GM23338 (cell line): Measurements from ENCODE around the gene ZFX. TPM values are rescaled to one million over a fixed set of nuclear protein-coding genes. Genes with fewer than 3 reads are reported as not detected.

Experiments
- ATAC-seq: fragments of 200-7000 bp; cut with Tn5 transposase; 3 replicates; pipeline ENCODE4 v1.9.1; 2020
- DNase-seq: peaks from one replicate; pipeline ENCODE4 v3.0.0-alpha.2; 2015; ENCODE audit warnings: low spot score
- H2AFZ ChIP-seq: fragments of 200-600 bp; sonication (generic); 2 replicates; pipeline ENCODE4 v1.8.0; 2016; ENCODE audit warnings: antibody characterized with exemption, mild to moderate bottlenecking, moderate library complexity
- H3F3A ChIP-seq: fragments of 200-600 bp; sonication (generic); replicated peaks from 2 replicates; pipeline ENCODE4 v1.8.0; 2017; ENCODE audit warnings: antibody characterized with exemption, mixed run types, low read depth
- H3K27ac ChIP-seq: fragments of 200-600 bp; sonication (generic); 2 replicates; pipeline ENCODE4 v1.6.1; 2016; ENCODE audit warnings: low read depth
- H3K27me3 ChIP-seq: fragments of 200-600 bp; sonication (generic); 2 replicates; pipeline ENCODE4 v1.8.0; 2016; ENCODE audit warnings: mild to moderate bottlenecking, mixed run types, moderate library complexity; ENCODE audit not compliant: insufficient read depth
- H3K36me3 ChIP-seq: fragments of 200-600 bp; sonication (generic); 2 replicates; pipeline ENCODE4 v1.8.0; 2016; ENCODE audit warnings: mild to moderate bottlenecking; ENCODE audit not compliant: insufficient read depth
- H3K4me1 ChIP-seq: fragments of 200-600 bp; sonication (generic); 2 replicates; pipeline ENCODE4 v1.8.0; 2016; ENCODE audit warnings: mild to moderate bottlenecking, moderate library complexity; ENCODE audit not compliant: insufficient read depth
- H3K4me2 ChIP-seq: fragments of 200-600 bp; sonication (generic); 2 replicates; pipeline ENCODE4 v1.7.1; 2017; ENCODE audit warnings: mixed run types
- H3K4me3 ChIP-seq: fragments of 200-600 bp; sonication (generic); 2 replicates; pipeline ENCODE4 v1.6.1; 2016; ENCODE audit warnings: mixed run types
- H3K79me2 ChIP-seq: fragments of 200-600 bp; sonication (generic); replicated peaks from 2 replicates; pipeline ENCODE4 v1.8.0; 2017; ENCODE audit warnings: mild to moderate bottlenecking; ENCODE audit not compliant: insufficient read depth
- H3K9me2 ChIP-seq: fragments of 200-600 bp; sonication (generic); 2 replicates; pipeline ENCODE4 v1.8.0; 2017; ENCODE audit not compliant: insufficient read depth
- H4K20me1 ChIP-seq: fragments of 200-600 bp; sonication (generic); replicated peaks from 2 replicates; pipeline ENCODE4 v1.8.0; 2017; ENCODE audit warnings: mild to moderate bottlenecking; ENCODE audit not compliant: insufficient read depth
- H3K27ac Mint-ChIP-seq: 2 replicates; pipeline ENCODE4 v1.8.0; 2020; ENCODE audit warnings: inconsistent platforms, mild to moderate bottlenecking, moderate library complexity, mixed read lengths
- H3K27me3 Mint-ChIP-seq: 3 replicates; pipeline ENCODE4 v1.8.0; 2022; ENCODE audit warnings: low read depth, mild to moderate bottlenecking, moderate library complexity, mixed read lengths, inconsistent platforms; ENCODE audit not compliant: insufficient read depth, poor library complexity
- H3K36me3 Mint-ChIP-seq: 3 replicates; pipeline ENCODE4 v1.8.0; 2021; ENCODE audit warnings: low read depth, mild to moderate bottlenecking, inconsistent platforms, moderate library complexity, mixed read lengths
- H3K4me1 Mint-ChIP-seq: 3 replicates; pipeline ENCODE4 v1.8.0; 2020; ENCODE audit warnings: mild to moderate bottlenecking, inconsistent platforms, mixed read lengths
- H3K4me3 Mint-ChIP-seq: 3 replicates; pipeline ENCODE4 v1.8.0; 2021; ENCODE audit warnings: moderate library complexity, mild to moderate bottlenecking, inconsistent platforms, mixed read lengths
- H3K9me3 Mint-ChIP-seq: 3 replicates; pipeline ENCODE4 v1.8.0; 2020; ENCODE audit warnings: moderate library complexity, mild to moderate bottlenecking, inconsistent platforms, mixed read lengths
- CREB1 ChIP-seq: fragments of 250-450 bp; sonication (Bioruptor Pico); IDR thresholded peaks from 2 replicates; pipeline ENCODE4 v1.5.0; 2020; ENCODE audit warnings: low read depth, mild to moderate bottlenecking, moderate library complexity
- EZH2 ChIP-seq: fragments of 200-600 bp; sonication (generic); IDR thresholded peaks from one replicate; pipeline ENCODE4 v1.8.0; 2017; ENCODE audit warnings: antibody characterized with exemption, mild to moderate bottlenecking, low read depth; ENCODE audit not compliant: unreplicated experiment
- EZH2phosphoT487 ChIP-seq: fragments of 200-600 bp; sonication (generic); IDR thresholded peaks from one replicate; pipeline ENCODE4 v1.8.1; 2018; ENCODE audit warnings: antibody characterized with exemption; ENCODE audit not compliant: unreplicated experiment
- JUNB ChIP-seq: IDR thresholded peaks from one replicate; pipeline ENCODE4 v1.6.1; 2016; ENCODE audit warnings: antibody characterized with exemption; ENCODE audit not compliant: unreplicated experiment
- NANOG ChIP-seq: IDR thresholded peaks from 2 replicates; pipeline ENCODE4 v1.6.1; 2016; ENCODE audit warnings: antibody characterized with exemption, borderline replicate concordance
- REST ChIP-seq: IDR thresholded peaks from one replicate; pipeline ENCODE4 v1.6.1; 2018; ENCODE audit warnings: antibody characterized with exemption; ENCODE audit not compliant: unreplicated experiment
- STAT1 ChIP-seq: IDR thresholded peaks from one replicate; pipeline ENCODE4 v1.6.1; 2016; ENCODE audit warnings: antibody characterized with exemption; ENCODE audit not compliant: unreplicated experiment
- ZNF114 ChIP-seq: fragments of 250-450 bp; sonication (Bioruptor Pico); IDR thresholded peaks from 2 replicates; pipeline ENCODE4 v1.5.0; 2020; ENCODE audit warnings: mild to moderate bottlenecking, moderate library complexity
- polyA plus RNA-seq: library from polyadenylated mRNA; unstranded; fragments of >200 nt; fragmentation: Nextera tagmentation; extraction: Ambion mirVana; gene quantifications from 2 replicates; pipeline ENCODE4 v1.2.1, GENCODE V29; 2016
- total RNA-seq: library from RNA; depleted of rRNA; stranded (reverse); fragments of >200 nt; shearing (Covaris generic); gene quantifications from 2 replicates; pipeline ENCODE4 v1.2.3, GENCODE V29; 2014
- TF ChIP-seq, protein P1 (sequence below), 2 experiments: fragments of 200-600 bp in 1 of 2; sonication (generic) in 1 of 2; conservative IDR thresholded peaks; 2 replicates each; pipeline versions ENCODE4 v1.5.1 to v1.6.1; 2016 to 2017; ENCODE audit warnings: antibody characterized with exemption in 2 of 2, low read depth in 2 of 2, mild to moderate bottlenecking in 2 of 2, moderate library complexity in 1 of 2
- TF ChIP-seq, protein P2 (sequence below): IDR thresholded peaks from 2 replicates; pipeline ENCODE4 v1.6.1; 2016; ENCODE audit warnings: antibody characterized with exemption

The ZFX gene
- total and polyA plus RNA-seq, 2 experiments from 2014 or later = 11.0 to 15.4 TPM

GRCh38 chrX:24166078-24166477 lies 16.5 kb downstream of the ZFX start:
- Mint-ChIP-seq H3K36me3 (no peaks in the 10 kb centered on the region; the same call in 2 of the 3 replicates), H3K27ac (no peak overlapping the region), H3K9me3 (no peaks in the 10 kb centered on the region), H3K4me3 (no peak overlapping the region), H3K27me3 (peaks cover under 1% of the 10 kb centered on the region), H3K4me1 (peaks cover 42% of the 10 kb centered on the region)
- H3K4me3 ChIP-seq = no peak overlapping the region
- no peaks in the 10 kb centered on the region for H3K9me2 ChIP-seq
- H3K4me1 ChIP-seq = peaks cover 32% of the 10 kb centered on the region
- no peak for DNase-seq
- H3K79me2 ChIP-seq = peaks cover 98% of the 10 kb centered on the region
- no peak overlapping the region for H3K27ac ChIP-seq
- TF ChIP-seq JUNB = no peak
- H3K4me2 ChIP-seq = no peak overlapping the region
- no peaks in the 10 kb centered on the region for H3K27me3 ChIP-seq
- no peaks in the 10 kb centered on the region for H3F3A ChIP-seq
- no peak for ATAC-seq
- no peaks in the 10 kb centered on the region for H3K36me3 ChIP-seq
- peaks cover 3% of the 10 kb centered on the region; the same call in 1 of the 2 replicates for H4K20me1 ChIP-seq
- H2AFZ ChIP-seq = no peak overlapping the region

- H3F3A ChIP-seq = no peaks in the 10 kb centered on the region
- ATAC-seq = no peak
- H2AFZ ChIP-seq = no peak overlapping the region
- peaks cover 46% of the 10 kb centered on the region for H3K4me1 Mint-ChIP-seq
- H3K9me3 Mint-ChIP-seq = no peaks in the 10 kb centered on the region
- no peak overlapping the region for H3K4me3 Mint-ChIP-seq
- peaks cover 32% of the 10 kb centered on the region for H3K4me1 ChIP-seq
- DNase-seq = no peak
- peaks cover 4% of the 10 kb centered on the region for H3K36me3 Mint-ChIP-seq
- H3K27me3 ChIP-seq = no peaks in the 10 kb centered on the region
- 0 out of 2 replicates have a peak, but pooled peaks cover under 1% of the 10 kb centered on the region for H3K36me3 ChIP-seq
- peak overlapping the region; percentile 48; the same call in 1 of the 2 replicates for H3K27ac Mint-ChIP-seq
- peaks cover 3% of the 10 kb centered on the region; the same call in 1 of the 2 replicates for H4K20me1 ChIP-seq
- no peak overlapping the region for H3K4me3 ChIP-seq
- peaks cover 93% of the 10 kb centered on the region for H3K79me2 ChIP-seq
- H3K27ac ChIP-seq = peak overlapping the region; percentile 47; the same call in 1 of the 2 replicates
- no peak overlapping the region for H3K4me2 ChIP-seq
- H3K9me2 ChIP-seq = no peaks in the 10 kb centered on the region
- H3K27me3 Mint-ChIP-seq = peaks cover 2% of the 10 kb centered on the region
- TF ChIP-seq JUNB = no peak
- TF ChIP-seq, protein P1, sequence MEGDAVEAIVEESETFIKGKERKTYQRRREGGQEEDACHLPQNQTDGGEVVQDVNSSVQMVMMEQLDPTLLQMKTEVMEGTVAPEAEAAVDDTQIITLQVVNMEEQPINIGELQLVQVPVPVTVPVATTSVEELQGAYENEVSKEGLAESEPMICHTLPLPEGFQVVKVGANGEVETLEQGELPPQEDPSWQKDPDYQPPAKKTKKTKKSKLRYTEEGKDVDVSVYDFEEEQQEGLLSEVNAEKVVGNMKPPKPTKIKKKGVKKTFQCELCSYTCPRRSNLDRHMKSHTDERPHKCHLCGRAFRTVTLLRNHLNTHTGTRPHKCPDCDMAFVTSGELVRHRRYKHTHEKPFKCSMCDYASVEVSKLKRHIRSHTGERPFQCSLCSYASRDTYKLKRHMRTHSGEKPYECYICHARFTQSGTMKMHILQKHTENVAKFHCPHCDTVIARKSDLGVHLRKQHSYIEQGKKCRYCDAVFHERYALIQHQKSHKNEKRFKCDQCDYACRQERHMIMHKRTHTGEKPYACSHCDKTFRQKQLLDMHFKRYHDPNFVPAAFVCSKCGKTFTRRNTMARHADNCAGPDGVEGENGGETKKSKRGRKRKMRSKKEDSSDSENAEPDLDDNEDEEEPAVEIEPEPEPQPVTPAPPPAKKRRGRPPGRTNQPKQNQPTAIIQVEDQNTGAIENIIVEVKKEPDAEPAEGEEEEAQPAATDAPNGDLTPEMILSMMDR (conservative IDR thresholded peaks at IDR 0.05; ENCODE audit: low read depth in 2 of 2) = no peak
- TF ChIP-seq, protein P2, sequence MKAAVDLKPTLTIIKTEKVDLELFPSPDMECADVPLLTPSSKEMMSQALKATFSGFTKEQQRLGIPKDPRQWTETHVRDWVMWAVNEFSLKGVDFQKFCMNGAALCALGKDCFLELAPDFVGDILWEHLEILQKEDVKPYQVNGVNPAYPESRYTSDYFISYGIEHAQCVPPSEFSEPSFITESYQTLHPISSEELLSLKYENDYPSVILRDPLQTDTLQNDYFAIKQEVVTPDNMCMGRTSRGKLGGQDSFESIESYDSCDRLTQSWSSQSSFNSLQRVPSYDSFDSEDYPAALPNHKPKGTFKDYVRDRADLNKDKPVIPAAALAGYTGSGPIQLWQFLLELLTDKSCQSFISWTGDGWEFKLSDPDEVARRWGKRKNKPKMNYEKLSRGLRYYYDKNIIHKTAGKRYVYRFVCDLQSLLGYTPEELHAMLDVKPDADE = no peak
- no peak for TF ChIP-seq EZH2
- no peak for TF ChIP-seq CREB1 (CRISPR knock-in tag)
- no peak for TF ChIP-seq ZNF114 (CRISPR knock-in tag)
- TF ChIP-seq NANOG = no peak
- TF ChIP-seq REST = no peak
- no peak for TF ChIP-seq STAT1
- no peak for TF ChIP-seq EZH2phosphoT487
These were observed 18.4 kb downstream of the ZFX start for GRCh38 chrX:24167719-24168472.
